8988T (cell line): ENCODE measurements around the gene NME1.
A peak's percentile ranks its signal among the peaks of the same experiment; 100 is the strongest.
"Not testable (repeated sequence)": the region's sequence is repeated elsewhere in the genome, so short reads cannot be mapped to it uniquely, and the experiment has no call there.

Experiments
- DNase-seq: peaks from one replicate; pipeline ENCODE4 v3.0.0; 2011

The NME1 gene

DNA sequence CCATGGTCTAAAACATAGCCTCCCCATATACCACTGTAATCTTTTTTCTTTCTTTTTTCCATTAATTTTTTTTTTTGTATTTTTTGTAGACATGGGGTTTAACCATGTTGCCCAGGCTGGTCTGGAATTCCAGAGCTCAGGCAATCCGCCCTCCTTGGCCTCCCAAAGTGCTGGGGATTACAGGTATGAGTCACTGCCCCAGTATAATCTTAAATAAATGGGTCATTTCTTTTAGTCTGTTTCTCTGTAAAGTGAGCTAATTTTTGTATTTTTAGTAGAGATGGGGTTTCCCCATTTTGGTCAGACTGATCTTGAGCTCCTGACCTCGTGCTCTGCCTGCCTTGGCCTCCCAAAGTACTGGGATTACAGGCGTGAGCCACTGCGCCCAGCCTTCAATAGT lies 5.7 kb upstream of the NME1 start:
- DNase-seq = no peak

DNA sequence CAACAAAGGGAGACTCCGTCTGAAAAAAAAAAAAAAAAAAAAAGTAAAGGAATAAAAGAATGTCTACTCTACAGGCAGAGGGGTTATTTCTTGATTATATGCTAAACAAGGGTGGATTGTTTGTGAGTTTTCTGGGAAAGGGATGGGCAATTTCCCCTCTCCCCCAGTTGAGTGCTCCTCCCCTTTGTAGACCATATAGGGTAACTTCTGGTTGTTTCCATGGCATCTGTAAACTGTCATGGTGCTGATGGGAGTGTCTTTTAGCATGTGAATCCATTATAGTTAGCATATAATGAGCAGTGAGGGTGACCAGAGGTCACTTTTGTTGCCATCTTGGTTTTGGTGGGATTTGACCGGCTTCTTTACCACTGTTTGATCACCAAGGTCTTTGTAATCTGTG lies 4.2 kb upstream of the NME1 start:
- DNase-seq = no peak

DNA sequence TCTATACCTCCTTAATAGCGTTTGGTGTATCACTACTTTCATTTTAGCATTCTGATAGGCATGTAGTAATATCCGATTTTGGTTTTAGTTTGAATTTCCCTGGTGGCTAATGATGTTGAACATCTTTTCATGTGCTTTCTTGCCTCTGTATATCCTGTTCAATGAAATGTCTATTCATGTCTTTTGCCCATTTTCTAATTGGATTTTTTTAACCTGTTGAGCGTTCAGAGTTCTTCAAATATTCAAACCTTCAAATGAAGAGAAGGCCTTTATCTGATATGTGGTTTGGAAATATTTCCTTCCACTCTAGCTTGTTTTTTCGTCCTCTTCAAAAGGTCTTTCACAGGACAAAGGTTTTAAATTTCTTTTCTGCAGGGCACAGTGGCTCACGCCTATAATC lies 2.4 kb upstream of the NME1 start:
- DNase-seq = no peak

DNA sequence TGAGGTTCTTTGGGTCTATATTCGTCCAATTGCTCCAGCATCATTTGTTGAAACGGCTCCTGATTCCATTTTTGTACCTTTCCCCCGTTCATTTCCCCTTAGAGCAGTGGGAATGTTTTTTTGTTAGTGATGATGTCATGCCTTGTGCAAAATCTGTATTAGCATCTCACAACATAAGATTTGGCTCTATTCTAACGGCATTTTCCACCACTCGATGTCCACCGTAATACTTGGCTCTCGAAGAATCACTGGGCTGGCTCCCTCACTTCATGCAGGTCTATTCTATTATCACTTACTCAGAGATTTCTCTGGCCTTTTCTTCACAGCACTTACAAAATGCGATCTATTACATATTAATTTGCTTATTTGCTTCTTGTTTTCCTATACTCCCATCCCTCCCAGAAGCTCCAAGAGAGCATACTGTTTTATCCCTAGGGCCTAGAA lies 571 bp upstream of the NME1 start:
- DNase-seq = no peak

DNA sequence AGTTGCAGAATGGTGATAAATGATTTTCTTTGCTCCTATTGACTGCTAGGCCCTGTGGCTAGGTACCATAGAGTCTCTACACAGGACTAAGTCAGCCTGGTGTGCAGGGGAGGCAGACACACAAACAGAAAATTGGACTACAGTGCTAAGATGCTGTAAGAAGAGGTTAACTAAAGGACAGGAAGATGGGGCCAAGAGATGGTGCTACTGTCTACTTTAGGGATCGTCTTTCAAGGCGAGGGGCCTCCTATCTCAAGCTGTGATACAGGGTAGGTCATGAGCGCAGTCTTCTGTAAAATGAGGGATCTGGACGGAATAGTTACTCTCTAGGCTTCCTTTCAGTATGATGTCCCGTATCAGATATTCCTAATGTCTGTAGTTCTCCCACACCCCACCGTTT lies 817 bp downstream of the NME1 start:
- no peak for DNase-seq

DNA sequence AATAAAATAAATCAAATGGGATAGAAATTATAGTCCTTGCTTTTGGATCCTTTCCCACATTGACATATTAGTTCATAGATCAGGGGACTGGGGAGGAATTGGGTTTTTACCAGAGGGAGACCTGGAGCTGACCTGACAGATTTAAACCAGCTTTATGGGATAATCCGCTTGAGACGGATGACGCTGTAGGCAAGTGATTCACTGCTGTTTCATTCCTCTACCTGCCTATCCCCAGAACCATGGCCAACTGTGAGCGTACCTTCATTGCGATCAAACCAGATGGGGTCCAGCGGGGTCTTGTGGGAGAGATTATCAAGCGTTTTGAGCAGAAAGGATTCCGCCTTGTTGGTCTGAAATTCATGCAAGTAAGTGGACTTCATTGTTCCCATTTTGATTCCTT lies 2.1 kb downstream of the NME1 start:
- DNase-seq = no peak

DNA sequence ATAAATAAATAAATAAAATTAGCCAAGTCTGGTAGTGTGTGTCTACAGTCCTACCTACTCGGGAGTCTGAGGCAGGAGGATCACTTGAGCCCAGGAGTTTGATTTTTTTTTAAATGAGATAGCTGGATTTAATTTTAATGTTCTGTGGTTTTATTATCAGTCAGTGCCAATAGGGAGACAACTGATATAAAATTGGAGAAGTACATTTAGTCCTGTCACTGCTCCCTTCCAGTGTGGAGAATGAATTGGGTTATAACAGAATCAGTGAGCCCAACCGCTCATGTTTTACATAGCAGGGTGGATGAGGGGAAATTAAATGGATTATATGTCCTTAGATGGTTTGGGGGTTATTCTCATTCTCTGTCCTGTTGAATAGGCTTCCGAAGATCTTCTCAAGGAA lies 6.2 kb downstream of the NME1 start:
- DNase-seq = no peak

DNA sequence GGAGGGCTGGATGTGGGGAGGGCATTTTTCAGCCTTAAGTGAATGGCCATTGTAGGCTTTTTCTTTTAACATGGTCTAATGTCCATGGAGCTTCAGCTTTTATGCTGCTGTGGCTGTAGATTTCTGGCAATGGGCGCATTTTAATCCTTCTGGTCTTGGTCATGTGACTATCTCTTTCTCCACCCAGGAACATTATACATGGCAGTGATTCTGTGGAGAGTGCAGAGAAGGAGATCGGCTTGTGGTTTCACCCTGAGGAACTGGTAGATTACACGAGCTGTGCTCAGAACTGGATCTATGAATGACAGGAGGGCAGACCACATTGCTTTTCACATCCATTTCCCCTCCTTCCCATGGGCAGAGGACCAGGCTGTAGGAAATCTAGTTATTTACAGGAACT lies 8.2 kb downstream of the NME1 start:
- no peak for DNase-seq

DNA sequence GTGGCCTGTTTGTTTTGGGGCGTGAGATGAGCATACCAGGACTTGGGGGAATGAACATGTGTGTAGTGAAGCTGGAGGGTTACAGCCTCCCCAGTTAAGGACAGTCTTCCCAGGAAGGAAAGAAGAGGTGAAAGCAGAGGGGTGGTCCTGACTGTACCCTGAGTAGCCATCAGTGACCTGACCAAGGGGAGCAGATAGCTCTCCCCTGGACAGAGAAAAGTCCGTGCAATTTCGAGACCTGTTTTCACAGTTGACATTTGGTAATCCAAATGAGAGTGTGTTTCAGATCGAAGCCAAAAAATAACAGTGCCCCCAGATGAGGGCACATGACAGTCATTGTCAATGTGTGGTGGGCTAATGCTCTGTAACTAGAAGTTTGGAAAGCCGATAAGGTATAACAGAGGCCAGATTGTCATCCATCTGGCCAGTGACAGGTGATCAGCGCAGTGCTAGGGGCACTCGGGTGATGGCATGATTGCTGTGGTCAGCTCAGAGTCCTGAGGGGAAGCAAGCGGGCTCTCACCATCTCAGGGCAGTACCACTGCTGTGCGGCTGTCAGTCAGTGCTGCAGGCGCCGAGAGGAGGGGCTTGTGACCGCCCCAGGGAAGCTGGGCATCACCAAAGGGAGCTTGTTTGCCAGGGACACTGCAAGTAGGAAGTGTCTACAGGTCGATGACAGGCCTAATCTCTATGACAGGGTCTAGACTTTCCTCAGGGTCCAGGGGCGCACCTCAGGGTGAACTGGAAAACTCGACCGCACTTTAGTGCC lies 11.7 kb downstream of the NME1 start:
- DNase-seq = no peak

DNA sequence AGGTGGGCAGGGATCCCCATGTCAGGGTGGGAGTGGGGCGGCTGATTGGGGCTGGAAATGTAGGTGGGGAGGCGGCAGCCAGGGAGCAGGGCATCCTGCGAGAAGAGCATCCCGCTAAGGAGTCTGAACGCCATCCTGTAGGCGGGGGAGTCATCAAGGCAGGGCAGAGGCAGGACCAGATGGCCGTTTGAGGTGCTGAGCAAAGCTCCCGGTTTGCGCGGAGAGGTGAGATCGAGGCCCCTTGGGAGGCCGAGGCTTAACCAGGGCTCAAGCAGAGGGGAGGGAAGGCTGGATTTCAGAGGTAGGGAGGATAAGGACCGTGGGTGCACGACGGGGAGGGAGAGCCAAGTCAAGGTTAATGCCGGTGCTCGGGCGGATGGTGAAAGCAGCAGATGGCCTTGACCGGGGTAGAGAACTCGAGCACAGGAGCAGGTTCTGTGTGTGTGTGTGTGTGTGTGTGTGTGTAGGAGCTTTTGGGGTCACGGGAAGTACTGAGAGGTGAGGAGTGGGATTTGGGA lies 12.4 kb downstream of the NME1 start:
- DNase-seq = no peak

DNA sequence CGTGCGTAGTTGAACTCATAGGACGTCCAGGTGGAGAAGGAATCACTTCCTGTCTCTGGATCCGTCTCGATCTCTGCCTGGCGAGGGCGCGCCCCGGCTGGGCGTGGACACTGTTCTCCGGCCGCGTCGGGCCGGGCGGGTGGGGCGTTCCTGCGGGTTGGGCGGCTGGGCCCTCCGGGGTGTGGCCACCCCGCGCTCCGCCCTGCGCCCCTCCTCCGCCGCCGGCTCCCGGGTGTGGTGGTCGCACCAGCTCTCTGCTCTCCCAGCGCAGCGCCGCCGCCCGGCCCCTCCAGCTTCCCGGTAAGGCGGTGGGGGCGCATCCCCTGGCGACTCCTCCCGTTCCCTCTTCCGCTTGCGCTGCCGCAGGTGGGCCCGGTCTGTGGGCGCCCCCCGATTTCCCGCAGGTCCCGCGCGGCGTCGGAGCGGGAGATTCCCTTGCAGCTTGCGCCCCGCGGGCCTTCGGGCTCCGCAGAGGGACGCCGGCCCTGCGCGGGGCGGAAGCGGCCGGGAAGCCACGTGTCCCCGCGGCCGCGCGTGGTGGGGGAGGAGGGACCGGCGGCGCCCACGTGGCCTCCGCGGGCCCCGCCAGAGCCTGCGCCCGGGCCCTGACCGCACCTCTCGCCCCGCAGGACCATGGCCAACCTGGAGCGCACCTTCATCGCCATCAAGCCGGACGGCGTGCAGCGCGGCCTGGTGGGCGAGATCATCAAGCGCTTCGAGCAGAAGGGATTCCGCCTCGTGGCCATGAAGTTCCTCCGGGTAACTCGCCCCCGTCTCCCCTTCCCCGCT lies 13.0 kb downstream of the NME1 start, which contains the start of gene NME2:
Gene NME2 (plus strand): TSS at position 214 of the 789 bp plus-strand sequence. CDS start 420 bp downstream, at position 634.
- DNase-seq = peak; percentile 81

DNA sequence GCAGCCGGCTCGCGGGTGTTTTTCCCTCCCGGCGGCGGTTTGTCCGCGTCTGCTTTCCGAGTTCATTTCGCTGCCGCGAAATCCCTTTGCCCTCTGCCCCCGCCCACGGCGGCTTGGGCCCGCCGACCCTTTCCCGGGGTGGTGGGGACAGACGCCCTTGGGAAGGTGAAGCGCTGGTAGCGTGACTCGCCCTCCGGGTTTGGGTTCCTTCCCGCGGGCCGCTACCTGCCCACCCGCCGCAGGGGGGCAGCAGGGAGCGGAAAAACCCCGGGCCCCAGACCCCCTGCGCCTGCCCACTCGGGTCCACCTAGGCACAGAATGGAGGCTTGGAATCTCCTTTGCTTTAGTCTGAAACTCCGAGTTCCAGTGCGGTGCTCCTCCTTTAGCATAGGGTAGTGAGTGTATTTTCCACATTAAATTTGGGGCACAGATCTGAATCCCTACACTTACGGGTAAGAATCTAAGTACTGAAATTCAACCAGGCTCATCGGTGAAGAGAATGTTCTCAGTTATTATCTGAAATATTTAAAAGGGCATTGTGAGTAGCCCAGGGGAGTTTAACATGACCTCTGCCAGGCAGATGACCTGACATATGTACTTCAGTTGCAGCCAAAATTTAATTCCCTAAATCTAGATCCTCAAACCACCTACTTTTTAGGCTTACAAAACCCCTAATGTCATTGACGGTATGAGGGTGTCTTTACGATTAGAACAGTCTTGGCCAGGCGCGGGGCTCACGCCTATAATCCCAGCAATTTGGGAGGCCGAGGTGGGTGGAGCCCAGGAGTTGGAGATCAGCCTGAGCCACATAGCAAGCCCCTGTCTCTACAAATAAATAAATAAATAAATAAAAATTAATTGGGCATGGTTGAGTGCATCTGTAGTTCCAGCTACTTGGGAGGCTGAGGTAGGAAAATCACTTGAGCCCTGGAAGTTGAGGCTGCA lies 13.9 kb downstream of the NME1 start:
- DNase-seq = peak; percentile 69

DNA sequence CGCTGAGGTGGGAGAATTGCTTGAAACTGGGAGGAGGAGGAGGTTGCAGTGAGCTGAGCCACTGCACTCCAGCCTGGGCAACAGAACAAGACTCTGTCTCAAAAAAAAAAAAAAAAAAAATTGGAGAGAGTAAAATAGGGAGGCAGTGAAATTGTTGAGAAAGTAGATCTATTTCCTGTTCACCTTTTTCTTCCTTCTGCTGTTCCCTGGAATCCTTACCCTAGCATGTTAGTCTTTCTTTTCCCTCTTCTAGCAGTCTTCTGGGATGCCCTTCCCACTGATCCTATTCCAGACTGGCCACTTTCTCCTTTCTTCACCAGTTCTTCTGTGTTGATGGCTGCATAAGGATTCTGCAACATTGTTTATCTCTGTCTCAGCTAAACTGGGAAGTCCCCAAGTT lies 16.0 kb downstream of the NME1 start:
- no peak for DNase-seq

DNA sequence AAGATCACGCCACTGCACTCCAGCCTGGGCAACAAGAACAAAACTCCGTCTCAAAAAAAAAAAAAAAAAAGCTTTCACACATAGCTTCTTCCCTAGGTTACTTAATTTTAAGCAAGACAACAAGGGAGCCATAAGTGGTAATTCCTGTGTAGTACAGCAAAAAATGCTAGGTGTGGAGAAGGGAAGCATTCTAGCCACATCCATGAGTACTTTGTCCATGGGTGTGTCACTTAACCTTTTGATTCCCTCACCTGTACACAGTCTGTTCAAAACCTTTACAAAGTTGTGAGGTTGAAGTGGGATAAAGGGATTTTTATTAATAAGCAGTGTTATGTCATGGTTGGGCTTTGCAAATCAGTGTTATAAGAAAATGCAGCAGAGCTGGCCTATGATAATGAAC lies 17.4 kb downstream of the NME1 start:
- DNase-seq = no peak

DNA sequence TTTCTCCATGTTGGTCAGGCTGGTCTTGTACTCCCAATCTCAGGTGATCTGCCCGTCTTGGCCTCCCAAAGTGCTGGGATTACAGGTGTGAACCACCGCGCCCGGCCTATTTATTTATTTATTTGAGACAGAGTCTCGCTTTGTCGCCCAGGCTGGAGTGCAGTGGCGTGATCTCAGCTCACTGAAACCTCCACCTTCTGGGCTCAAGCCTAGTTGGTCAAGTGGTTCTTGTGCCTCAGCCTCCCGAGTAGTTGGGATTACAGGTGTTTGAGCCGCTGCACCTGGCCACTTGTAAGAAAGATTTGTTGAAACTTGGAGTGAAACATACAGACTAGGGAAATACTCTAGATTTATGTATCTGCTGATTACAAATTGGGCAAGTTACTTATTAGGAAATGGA lies 18.7 kb downstream of the NME1 start:
- not testable (repeated sequence) for DNase-seq

DNA sequence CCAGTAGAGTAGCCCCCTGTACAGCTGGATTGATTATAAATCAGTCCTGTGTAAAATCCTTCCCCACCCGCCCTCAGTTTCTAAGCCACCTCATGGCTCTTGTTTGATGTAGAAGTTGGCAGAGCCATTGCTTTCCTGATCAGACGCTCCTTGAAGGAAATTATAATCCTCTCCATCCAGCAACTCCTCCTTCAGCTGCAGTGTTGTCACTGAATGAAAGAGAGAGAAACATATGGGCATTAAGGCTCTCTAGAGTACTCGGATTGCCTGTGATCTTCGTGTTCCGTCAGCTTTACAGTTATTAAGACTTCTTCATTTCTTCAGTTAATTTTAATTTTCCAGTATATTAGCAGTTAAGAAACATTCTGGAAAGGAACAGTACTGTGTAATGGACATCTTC lies 27.1 kb downstream of the NME1 start:
- DNase-seq = no peak

DNA sequence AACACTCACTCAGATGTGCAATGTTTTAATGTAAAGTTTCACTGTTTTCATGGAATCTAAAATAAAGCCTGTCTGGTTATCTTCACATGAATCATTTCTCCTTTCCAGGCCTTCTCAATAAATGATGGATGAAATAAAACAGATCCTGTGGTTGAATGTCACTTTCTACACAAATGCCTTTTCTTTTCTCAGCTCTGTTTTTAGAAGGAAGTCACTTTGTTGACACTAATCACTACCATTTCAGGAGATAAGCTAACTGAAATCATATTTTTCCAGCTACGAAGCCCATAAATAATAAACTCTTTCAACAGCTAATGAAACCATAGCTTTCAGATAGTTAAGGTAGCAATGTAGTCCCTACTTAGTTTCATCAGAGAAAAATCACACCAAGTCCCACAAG lies 30.8 kb downstream of the NME1 start:
- DNase-seq = no peak

DNA sequence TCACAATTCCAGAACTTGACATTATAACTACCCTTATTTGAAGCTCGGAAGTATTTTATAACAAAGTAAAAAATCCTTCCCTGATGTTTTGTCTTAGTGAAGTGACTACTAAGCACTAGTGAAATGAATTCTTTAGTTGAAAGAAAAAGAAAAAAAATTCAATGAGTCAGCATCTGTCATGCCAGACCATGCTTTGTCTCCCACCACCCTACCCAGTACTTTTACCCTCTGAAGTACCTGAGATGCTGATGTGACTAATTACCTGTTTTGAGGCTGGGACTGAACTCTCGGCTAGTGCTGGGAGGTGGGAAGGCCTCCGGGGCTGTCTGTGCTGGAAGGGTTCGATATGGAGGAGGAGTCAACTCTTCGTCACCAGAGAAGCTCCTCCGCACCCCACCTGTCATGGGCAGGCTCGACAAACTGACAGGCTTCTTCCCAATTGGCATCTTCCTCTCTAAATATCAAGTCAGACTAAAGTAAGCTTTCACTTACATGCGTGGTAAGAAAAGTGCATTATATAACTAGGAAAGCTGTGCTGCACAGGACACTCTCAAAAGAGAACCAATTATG lies 32.5 kb downstream of the NME1 start:
- no peak for DNase-seq

DNA sequence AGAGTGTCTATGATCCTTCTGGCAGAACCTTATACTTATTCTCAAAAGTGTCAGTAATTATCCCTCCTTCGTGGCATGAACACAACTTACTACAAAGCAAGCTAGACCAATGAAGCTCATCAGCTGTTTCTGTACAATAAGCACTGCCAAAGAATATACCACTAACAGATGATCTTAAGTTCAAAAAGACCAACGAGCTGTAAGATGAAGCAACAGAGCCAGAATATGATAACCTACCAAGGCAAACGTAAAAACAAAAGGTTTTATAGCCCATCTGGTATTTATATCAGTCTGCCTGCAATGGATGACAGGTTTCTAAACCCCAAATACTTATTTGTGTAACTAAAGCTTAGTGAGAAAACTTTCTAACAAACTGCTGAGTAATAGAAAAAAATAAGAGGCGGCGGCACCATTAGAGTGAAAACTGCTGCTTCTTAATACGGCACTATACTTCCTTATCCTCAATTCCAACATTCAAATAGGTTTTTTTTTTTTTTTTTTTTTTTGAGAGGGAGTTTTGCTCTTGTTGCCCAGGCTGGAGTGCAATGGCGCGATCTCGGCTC lies 35.0 kb downstream of the NME1 start:
- no peak for DNase-seq

DNA sequence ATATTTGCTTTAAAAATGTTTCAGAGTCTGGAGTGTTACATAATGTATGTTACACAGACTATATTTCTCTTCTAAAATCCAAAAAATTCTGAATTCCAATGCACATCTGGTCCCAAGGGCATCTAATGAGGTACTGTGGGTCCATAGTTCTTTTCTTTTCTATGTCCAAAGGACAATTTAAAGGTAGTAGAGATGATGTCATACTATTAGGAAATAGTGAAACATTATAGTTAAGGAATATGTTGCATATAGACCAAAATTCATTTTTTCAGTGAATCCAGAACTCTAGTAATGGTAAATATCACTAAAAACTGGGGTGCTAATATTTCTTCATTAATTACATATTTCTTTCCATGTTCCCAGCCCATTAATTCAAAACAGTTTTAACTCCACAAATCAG lies 35.8 kb downstream of the NME1 start:
- DNase-seq = no peak

DNA sequence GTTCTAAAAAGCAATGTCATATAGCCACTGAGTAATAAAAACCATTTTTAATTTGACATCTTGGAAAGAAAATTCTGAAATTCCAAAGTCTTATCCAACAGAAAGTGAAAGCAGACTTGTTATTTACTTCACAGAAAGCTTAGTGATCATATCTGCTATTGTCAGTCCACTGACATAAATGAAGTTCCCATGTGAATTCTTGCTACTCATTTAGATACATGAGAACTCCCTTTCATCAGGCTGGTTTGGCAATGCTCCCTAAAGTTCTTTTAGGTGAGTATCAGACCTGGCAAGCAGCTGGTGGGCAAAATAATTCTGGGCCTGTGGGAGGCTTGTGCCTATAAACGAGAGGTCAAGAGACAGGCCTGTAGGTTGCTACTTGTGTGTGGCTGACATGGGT lies 36.3 kb downstream of the NME1 start:
- no peak for DNase-seq

DNA sequence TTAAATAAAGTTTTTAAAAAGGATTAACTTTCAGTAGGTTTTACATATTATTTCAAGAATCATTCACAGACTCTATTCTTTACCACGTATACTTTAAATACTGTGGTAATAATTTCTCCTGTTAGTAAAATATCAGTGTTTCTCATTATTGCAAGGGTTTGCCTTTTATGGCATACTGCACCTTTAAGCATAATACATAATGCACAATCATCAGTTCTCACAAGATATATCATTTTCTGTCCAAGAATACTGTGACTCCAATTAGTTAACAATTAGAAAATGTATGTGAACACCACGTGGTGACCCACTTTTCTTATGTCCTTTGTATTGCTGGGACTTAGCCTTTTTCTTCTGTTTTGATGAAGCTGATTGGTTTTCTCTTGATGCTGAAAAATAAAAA lies 38.5 kb downstream of the NME1 start:
- no peak for DNase-seq
